ENCODE data around the gene KLF13.

GRCh38 chr15:31387479-31388118, 61.0 kb downstream of the KLF13 start:
- TF ChIP-seq, protein P1, sequence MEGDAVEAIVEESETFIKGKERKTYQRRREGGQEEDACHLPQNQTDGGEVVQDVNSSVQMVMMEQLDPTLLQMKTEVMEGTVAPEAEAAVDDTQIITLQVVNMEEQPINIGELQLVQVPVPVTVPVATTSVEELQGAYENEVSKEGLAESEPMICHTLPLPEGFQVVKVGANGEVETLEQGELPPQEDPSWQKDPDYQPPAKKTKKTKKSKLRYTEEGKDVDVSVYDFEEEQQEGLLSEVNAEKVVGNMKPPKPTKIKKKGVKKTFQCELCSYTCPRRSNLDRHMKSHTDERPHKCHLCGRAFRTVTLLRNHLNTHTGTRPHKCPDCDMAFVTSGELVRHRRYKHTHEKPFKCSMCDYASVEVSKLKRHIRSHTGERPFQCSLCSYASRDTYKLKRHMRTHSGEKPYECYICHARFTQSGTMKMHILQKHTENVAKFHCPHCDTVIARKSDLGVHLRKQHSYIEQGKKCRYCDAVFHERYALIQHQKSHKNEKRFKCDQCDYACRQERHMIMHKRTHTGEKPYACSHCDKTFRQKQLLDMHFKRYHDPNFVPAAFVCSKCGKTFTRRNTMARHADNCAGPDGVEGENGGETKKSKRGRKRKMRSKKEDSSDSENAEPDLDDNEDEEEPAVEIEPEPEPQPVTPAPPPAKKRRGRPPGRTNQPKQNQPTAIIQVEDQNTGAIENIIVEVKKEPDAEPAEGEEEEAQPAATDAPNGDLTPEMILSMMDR (IDR thresholded peaks at IDR 0.05): no peak
- no peak for TF ChIP-seq EP300 (IDR thresholded peaks at IDR 0.05)
- no peak for TF ChIP-seq POLR2A (IDR thresholded peaks at IDR 0.05; ENCODE audit: low read length)
- TF ChIP-seq, protein P2, sequence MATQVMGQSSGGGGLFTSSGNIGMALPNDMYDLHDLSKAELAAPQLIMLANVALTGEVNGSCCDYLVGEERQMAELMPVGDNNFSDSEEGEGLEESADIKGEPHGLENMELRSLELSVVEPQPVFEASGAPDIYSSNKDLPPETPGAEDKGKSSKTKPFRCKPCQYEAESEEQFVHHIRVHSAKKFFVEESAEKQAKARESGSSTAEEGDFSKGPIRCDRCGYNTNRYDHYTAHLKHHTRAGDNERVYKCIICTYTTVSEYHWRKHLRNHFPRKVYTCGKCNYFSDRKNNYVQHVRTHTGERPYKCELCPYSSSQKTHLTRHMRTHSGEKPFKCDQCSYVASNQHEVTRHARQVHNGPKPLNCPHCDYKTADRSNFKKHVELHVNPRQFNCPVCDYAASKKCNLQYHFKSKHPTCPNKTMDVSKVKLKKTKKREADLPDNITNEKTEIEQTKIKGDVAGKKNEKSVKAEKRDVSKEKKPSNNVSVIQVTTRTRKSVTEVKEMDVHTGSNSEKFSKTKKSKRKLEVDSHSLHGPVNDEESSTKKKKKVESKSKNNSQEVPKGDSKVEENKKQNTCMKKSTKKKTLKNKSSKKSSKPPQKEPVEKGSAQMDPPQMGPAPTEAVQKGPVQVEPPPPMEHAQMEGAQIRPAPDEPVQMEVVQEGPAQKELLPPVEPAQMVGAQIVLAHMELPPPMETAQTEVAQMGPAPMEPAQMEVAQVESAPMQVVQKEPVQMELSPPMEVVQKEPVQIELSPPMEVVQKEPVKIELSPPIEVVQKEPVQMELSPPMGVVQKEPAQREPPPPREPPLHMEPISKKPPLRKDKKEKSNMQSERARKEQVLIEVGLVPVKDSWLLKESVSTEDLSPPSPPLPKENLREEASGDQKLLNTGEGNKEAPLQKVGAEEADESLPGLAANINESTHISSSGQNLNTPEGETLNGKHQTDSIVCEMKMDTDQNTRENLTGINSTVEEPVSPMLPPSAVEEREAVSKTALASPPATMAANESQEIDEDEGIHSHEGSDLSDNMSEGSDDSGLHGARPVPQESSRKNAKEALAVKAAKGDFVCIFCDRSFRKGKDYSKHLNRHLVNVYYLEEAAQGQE (IDR thresholded peaks at IDR 0.05): no peak
- no peak for TF ChIP-seq HEYL (CRISPR knock-in tag; IDR thresholded peaks at IDR 0.05)
- no peak for TF ChIP-seq RAD21 (conservative IDR thresholded peaks at IDR 0.05 in 1 of 2, IDR thresholded peaks at IDR 0.05 in 1 of 2)
- TF ChIP-seq NPAS2 (CRISPR knock-in tag; IDR thresholded peaks at IDR 0.05; ENCODE audit: borderline replicate concordance): no peak
- TF ChIP-seq E2F6 (IDR thresholded peaks at IDR 0.05; ENCODE audit: borderline replicate concordance, low read depth): no peak
- no peak for TF ChIP-seq ESRRA (IDR thresholded peaks at IDR 0.05; ENCODE audit: borderline replicate concordance, low read length)
- TF ChIP-seq ELK1 (IDR thresholded peaks at IDR 0.05; ENCODE audit: low read depth, low read length): no peak
- no peak for TF ChIP-seq SMC3 (IDR thresholded peaks at IDR 0.05)
- TF ChIP-seq SREBF2 (IDR thresholded peaks at IDR 0.05): no peak
- no peak for TF ChIP-seq FOSL2 (IDR thresholded peaks at IDR 0.05)
- TF ChIP-seq FOSL2 (CRISPR knock-in tag; IDR thresholded peaks at IDR 0.05): no peak

Measured in A549 (cell line).